Brain pericyte (primary cell): ENCODE measurements around the gene EHHADH.

Source experiments
- DNase-seq: peaks from one replicate; pipeline ENCODE4 v3.0.0-alpha.2; 2012; ENCODE audit warnings: low read depth, low spot score

Gene EHHADH

GRCh38 chr3:185145511-185145910, 108.3 kb downstream of the EHHADH start:
- no peak for DNase-seq

- DNase-seq = no peak
Observed at GRCh38 chr3:185144784-185145183, 109.1 kb downstream of the EHHADH start.
